CD4-positive, alpha-beta T cell (primary cell): Measurements from ENCODE around the gene PBX4. TPM values are rescaled to one million over a fixed set of nuclear protein-coding genes. Genes with fewer than 3 reads are reported as not detected.
"Not testable (repeated sequence)": the region's sequence is repeated elsewhere in the genome, so short reads cannot be mapped to it uniquely, and the experiment has no call there.

ENCODE experiments used
- ATAC-seq: fragments of 200-7000 bp; cut with Tn5 transposase; one replicate; pipeline ENCODE4 v1.10.0; 2022; ENCODE audit warnings: mild to moderate bottlenecking; ENCODE audit not compliant: poor library complexity
- CTCF ChIA-PET: fragments of 350-600 bp; sonication (Branson Sonifier 250); formaldehyde crosslinking; loops from one replicate; lab custom pipeline; 2021; ENCODE audit warnings: antibody characterized with exemption, inconsistent platforms; lab: Charles Lee
- POLR2A ChIA-PET: fragments of 350-600 bp; sonication (Branson Sonifier 250); formaldehyde crosslinking; loops from one replicate; lab custom pipeline; 2021; ENCODE audit warnings: antibody characterized with exemption, inconsistent platforms; lab: Charles Lee
- DNase-seq, 14 experiments: peaks; one replicate each; pipeline ENCODE4 v3.0.0-alpha.2; 2013 to 2020; ENCODE audit warnings: mixed read lengths in 2 of 14
- H3K27ac ChIP-seq, 2 donors: one replicate each; pipeline versions ENCODE4 v1.5.1 to v1.7.0; 2013; ENCODE audit warnings: low read length in 2 of 2, low read depth in 1 of 2, mild to moderate bottlenecking in 1 of 2
- H3K27me3 ChIP-seq, 2 experiments: 1 replicate in 1 of 2; 2 replicates in 1 of 2; pipeline versions ENCODE4 v1.6.1 to v1.7.0; 2013; ENCODE audit warnings: low read length in 2 of 2, control low read depth in 1 of 2, mild to moderate bottlenecking in 1 of 2, moderate library complexity in 1 of 2; ENCODE audit not compliant: insufficient read depth in 2 of 2, control insufficient read depth in 1 of 2
- H3K36me3 ChIP-seq: one replicate; pipeline ENCODE4 v1.6.1; 2013; ENCODE audit warnings: low read length, control low read depth; ENCODE audit not compliant: insufficient read depth
- H3K4me1 ChIP-seq: one replicate; pipeline ENCODE4 v1.6.1; 2013; ENCODE audit warnings: low read length, control low read depth; ENCODE audit not compliant: insufficient read depth
- H3K4me3 ChIP-seq: one replicate; pipeline ENCODE4 v1.5.1; 2013; ENCODE audit warnings: mild to moderate bottlenecking, low read length, moderate library complexity
- H3K9me3 ChIP-seq, 2 experiments: 1 replicate in 1 of 2; 2 replicates in 1 of 2; pipeline versions ENCODE4 v1.6.1 to v1.7.0; 2013; ENCODE audit warnings: low read length in 2 of 2, mild to moderate bottlenecking in 2 of 2, control low read depth in 1 of 2, moderate library complexity in 1 of 2; ENCODE audit not compliant: control insufficient read depth in 1 of 2, insufficient read depth in 1 of 2
- H3K27ac Mint-ChIP-seq: one replicate; pipeline ENCODE4 v1.8.0; 2020; ENCODE audit warnings: mixed read lengths
- H3K27me3 Mint-ChIP-seq: one replicate; pipeline ENCODE4 v1.8.0; 2021; ENCODE audit warnings: mixed read lengths
- H3K36me3 Mint-ChIP-seq: one replicate; pipeline ENCODE4 v1.8.0; 2021; ENCODE audit warnings: low read depth, mixed read lengths
- H3K4me1 Mint-ChIP-seq: one replicate; pipeline ENCODE4 v1.8.0; 2021; ENCODE audit warnings: low read depth, mixed read lengths
- H3K4me3 Mint-ChIP-seq: one replicate; pipeline ENCODE4 v1.8.0; 2020; ENCODE audit warnings: mild to moderate bottlenecking, mixed read lengths
- H3K9me3 Mint-ChIP-seq: one replicate; pipeline ENCODE4 v1.8.0; 2020; ENCODE audit warnings: mixed read lengths
- CTCF ChIP-seq: fragments of 200-600 bp; IDR thresholded peaks from one replicate; pipeline ENCODE4 v1.8.0; 2022; ENCODE audit warnings: antibody characterized with exemption, mild to moderate bottlenecking
- intact Hi-C, 2 experiments: fragments of 100-400 bp; cut with DNase I in 1 of 2; cut with micrococcal nuclease in 1 of 2; formaldehyde crosslinking; loops; one replicate each; pipeline versions ENCODE4 v1.15.1 to v1.9.0; 2023 to 2025; cut with DNase I, micrococcal nuclease
- total RNA-seq, 174 experiments: library from RNA in 2 of 174; stranded (reverse) in 2 of 174; gene quantifications; one replicate each; pipeline ENCODE4 v1.2.3 and lab custom pipeline; 2021 to 2026

Gene PBX4
- total RNA-seq, 2 experiments from 2014 or later, result 50.1 to 51.8 TPM

- Mint-ChIP-seq H3K4me1 (peaks cover 68% of the 10 kb centered on the region), H3K4me3 (peak overlapping the region; percentile 53), H3K9me3 (no peaks in the 10 kb centered on the region), H3K27ac (peak overlapping the region; percentile 95), H3K36me3 (peaks cover 27% of the 10 kb centered on the region), H3K27me3 (no peaks in the 10 kb centered on the region)
- no peaks in the 10 kb centered on the region for H3K27me3 ChIP-seq
- H3K36me3 ChIP-seq, result peaks cover 15% of the 10 kb centered on the region
- peak in 2 of 14 experiments; percentile 59 to 74 for DNase-seq
- H3K4me1 ChIP-seq, result peaks cover 93% of the 10 kb centered on the region
- ChIA-PET CTCF (no interaction called here), POLR2A (interaction anchor here (0.6 to 0.7 kb wide), 2 partner anchors 28 to 40 kb away, joined by 3 read pairs; partner anchors contain the start of gene LPAR2)
- no peak overlapping the region for H3K4me3 ChIP-seq
- intact Hi-C loops, result loop anchor here in 1 of 2 experiments (5.0 kb wide), 1 partner anchor 39 kb away; no protein-coding TSS in a partner anchor
- ATAC-seq, result no peak
- peak overlapping the region; percentile 67 to 80 for H3K27ac ChIP-seq
- no peaks in the 10 kb centered on the region for H3K9me3 ChIP-seq
- TF ChIP-seq CTCF, result no peak
These were observed 17.6 kb downstream of the PBX4 start for GRCh38 chr19:19600793-19601330.

- Histone ChIP-seq H3K4me3 (peak overlapping the region; percentile 32), H3K36me3 (peaks cover 21% of the 10 kb centered on the region), H3K4me1 (peaks cover 96% of the 10 kb centered on the region), H3K27ac (peak overlapping the region; percentile 94 to 97)
- peak overlapping the region; percentile 95 for H3K27ac Mint-ChIP-seq
- H3K4me1 Mint-ChIP-seq, result peaks cover 73% of the 10 kb centered on the region
- H3K9me3 Mint-ChIP-seq, H3K9me3 ChIP-seq, H3K27me3 ChIP-seq, H3K27me3 Mint-ChIP-seq: not testable (repeated sequence)
- peaks cover 35% of the 10 kb centered on the region for H3K36me3 Mint-ChIP-seq
- intact Hi-C loops, result loop anchor here in 1 of 2 experiments (1.0 to 5.0 kb wide), 5 partner anchors 7 to 70 kb away; partner anchors contain the start of genes GMIP, PBX4 and ZNF101
- ATAC-seq, result peak; percentile 62
- peak; percentile 46 to 93 (median 65) for DNase-seq
- peak overlapping the region; percentile 55 for H3K4me3 Mint-ChIP-seq
- ChIA-PET CTCF (interaction anchor here (0.6 to 1.7 kb wide), 2 partner anchors 30 to 108 kb away, joined by 3 read pairs; partner anchors contain the start of gene LPAR2), POLR2A (interaction anchor here (0.6 to 2.7 kb wide), 16 partner anchors 13 to 440 kb away, joined by 3 to 32 read pairs (median 4); partner anchors contain the start of genes ATP13A1, LPAR2, PBX4 and ZNF101)
These were observed 19.6 kb downstream of the PBX4 start for GRCh38 chr19:19598728-19599451.

- Histone ChIP-seq H3K9me3 (no peaks in the 10 kb centered on the region), H3K36me3 (peaks cover 30% of the 10 kb centered on the region), H3K27me3 (no peaks in the 10 kb centered on the region), H3K4me3 (no peak overlapping the region), H3K27ac (peak overlapping the region; percentile 94 to 97), H3K4me1 (peaks cover 96% of the 10 kb centered on the region)
- Mint-ChIP-seq H3K4me1 (peaks cover 62% of the 10 kb centered on the region), H3K9me3 (no peaks in the 10 kb centered on the region), H3K4me3 (peak overlapping the region; percentile 55), H3K27me3 (no peaks in the 10 kb centered on the region), H3K36me3 (peaks cover 40% of the 10 kb centered on the region), H3K27ac (peak overlapping the region; percentile 95)
- POLR2A ChIA-PET, result interaction anchor here (0.8 to 2.7 kb wide), 13 partner anchors 14 to 441 kb away, joined by 3 to 32 read pairs (median 4); partner anchors contain the start of genes ATP13A1, LPAR2, PBX4 and ZNF101
- DNase-seq, result peak in 10 of 14 experiments; percentile 20 to 96 (median 40)
- ATAC-seq, result peak; percentile 73
- TF ChIP-seq CTCF, result no peak
- CTCF ChIA-PET, result interaction anchor here (0.7 to 1.7 kb wide), 2 partner anchors 31 to 46 kb away, joined by 3 to 4 read pairs; partner anchors contain the start of genes GMIP and LPAR2
- intact Hi-C loops, result loop anchor here in 1 of 2 experiments (1.0 to 5.0 kb wide), 5 partner anchors 8 to 71 kb away; partner anchors contain the start of genes GMIP, PBX4 and ZNF101
These were observed 20.6 kb downstream of the PBX4 start for GRCh38 chr19:19597809-19598306.
